ENCODE data around the gene HSPA5. TPM values are rescaled to one million over a fixed set of nuclear protein-coding genes. Genes with fewer than 3 reads are reported as not detected.

Gene HSPA5
- total RNA-seq, 1 experiment from 2014 or later = 37.2 TPM

DNA sequence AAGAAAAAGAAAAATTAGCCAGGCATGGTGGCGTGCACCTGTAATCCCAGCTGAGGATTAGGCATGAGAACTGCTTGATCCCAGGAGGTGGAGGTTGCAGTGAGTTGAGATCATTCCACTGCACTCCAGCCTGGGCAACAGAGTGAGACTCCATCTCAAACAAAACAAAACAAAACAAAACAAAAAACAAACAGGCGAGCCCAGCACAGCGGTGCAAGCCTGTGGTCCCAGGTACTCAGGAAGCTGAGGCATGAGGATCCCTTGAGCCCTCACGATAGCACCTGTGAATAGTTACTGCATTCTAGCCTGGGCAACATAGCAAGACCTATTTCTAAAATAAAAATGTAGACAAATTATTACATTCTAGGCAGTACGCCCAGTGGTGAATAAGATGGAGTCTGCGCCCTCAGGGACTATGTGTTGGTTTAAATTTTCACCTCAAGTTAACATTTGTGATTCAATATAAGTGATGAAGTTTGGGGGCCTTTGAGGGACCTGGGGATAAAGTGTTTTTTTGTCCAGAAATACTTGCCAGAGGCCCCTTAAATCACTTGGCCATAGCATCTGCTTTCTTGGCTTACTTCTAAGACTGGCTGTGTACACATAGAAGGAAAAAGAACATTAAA is 17.1 kb upstream of the HSPA5 start:
- Histone ChIP-seq H4K20me1 (ENCODE audit: insufficient read depth, low read depth, low read length) (peaks cover 12% of the 10 kb centered on the region; the same call in 1 of the 2 replicates), H3K4me3 (ENCODE audit: low read length) (no peak overlapping the region), H3K9ac (ENCODE audit: low read length) (no peak overlapping the region), H3K27ac (ENCODE audit: low read length) (no peak overlapping the region), H3K79me2 (ENCODE audit: low read length) (peaks cover 16% of the 10 kb centered on the region), H2AFZ (ENCODE audit: low read length) (no peak overlapping the region), H3K36me3 (ENCODE audit: insufficient read depth, low read length) (no peaks in the 10 kb centered on the region), H3K9me2 (replicated peaks; ENCODE audit: insufficient read depth, low read length) (no peaks in the 10 kb centered on the region), H3K9me3 (ENCODE audit: low read length) (no peaks in the 10 kb centered on the region), H3K4me2 (ENCODE audit: low read depth, low read length, poor library complexity, severe bottlenecking) (no peak overlapping the region), H3K4me1 (ENCODE audit: low read length) (peaks cover 27% of the 10 kb centered on the region), H3K27me3 (ENCODE audit: low read length) (no peaks in the 10 kb centered on the region)
- no peak for DNase-seq

- no peak overlapping the region for H3K4me2 ChIP-seq (ENCODE audit: low read depth, low read length, poor library complexity, severe bottlenecking)
- H3K4me3 ChIP-seq (ENCODE audit: low read length) = no peak overlapping the region
- no peak overlapping the region for H2AFZ ChIP-seq (ENCODE audit: low read length)
- H3K36me3 ChIP-seq (ENCODE audit: insufficient read depth, low read length) = no peaks in the 10 kb centered on the region
- no peaks in the 10 kb centered on the region for H3K9me2 ChIP-seq (replicated peaks; ENCODE audit: insufficient read depth, low read length)
- no peaks in the 10 kb centered on the region for H3K27me3 ChIP-seq (ENCODE audit: low read length)
- DNase-seq = peak; percentile 65
- no peak overlapping the region for H3K27ac ChIP-seq (ENCODE audit: low read length)
- H4K20me1 ChIP-seq (ENCODE audit: insufficient read depth, low read depth, low read length) = no peaks in the 10 kb centered on the region
- H3K79me2 ChIP-seq (ENCODE audit: low read length) = no peaks in the 10 kb centered on the region
- H3K9me3 ChIP-seq (ENCODE audit: low read length) = no peaks in the 10 kb centered on the region
- H3K9ac ChIP-seq (ENCODE audit: low read length) = no peak overlapping the region
- H3K4me1 ChIP-seq (ENCODE audit: low read length) = peaks cover 11% of the 10 kb centered on the region
These were observed 14.7 kb upstream of the HSPA5 start for GRCh38 chr9:125255781-125256391.

GRCh38 chr9:125254231-125254630 is 13.1 kb upstream of the HSPA5 start:
- H3K9me3 ChIP-seq (ENCODE audit: low read length) = no peaks in the 10 kb centered on the region
- no peak overlapping the region for H3K9ac ChIP-seq (ENCODE audit: low read length)
- no peak overlapping the region for H3K4me2 ChIP-seq (ENCODE audit: low read depth, low read length, poor library complexity, severe bottlenecking)
- no peaks in the 10 kb centered on the region for H3K27me3 ChIP-seq (ENCODE audit: low read length)
- H2AFZ ChIP-seq (ENCODE audit: low read length) = no peak overlapping the region
- no peak overlapping the region for H3K4me3 ChIP-seq (ENCODE audit: low read length)
- H3K4me1 ChIP-seq (ENCODE audit: low read length) = peaks cover 5% of the 10 kb centered on the region
- no peaks in the 10 kb centered on the region for H4K20me1 ChIP-seq (ENCODE audit: insufficient read depth, low read depth, low read length)
- H3K27ac ChIP-seq (ENCODE audit: low read length) = no peak overlapping the region
- no peaks in the 10 kb centered on the region for H3K9me2 ChIP-seq (replicated peaks; ENCODE audit: insufficient read depth, low read length)
- DNase-seq = no peak
- H3K79me2 ChIP-seq (ENCODE audit: low read length) = no peaks in the 10 kb centered on the region
- no peaks in the 10 kb centered on the region for H3K36me3 ChIP-seq (ENCODE audit: insufficient read depth, low read length)

DNA sequence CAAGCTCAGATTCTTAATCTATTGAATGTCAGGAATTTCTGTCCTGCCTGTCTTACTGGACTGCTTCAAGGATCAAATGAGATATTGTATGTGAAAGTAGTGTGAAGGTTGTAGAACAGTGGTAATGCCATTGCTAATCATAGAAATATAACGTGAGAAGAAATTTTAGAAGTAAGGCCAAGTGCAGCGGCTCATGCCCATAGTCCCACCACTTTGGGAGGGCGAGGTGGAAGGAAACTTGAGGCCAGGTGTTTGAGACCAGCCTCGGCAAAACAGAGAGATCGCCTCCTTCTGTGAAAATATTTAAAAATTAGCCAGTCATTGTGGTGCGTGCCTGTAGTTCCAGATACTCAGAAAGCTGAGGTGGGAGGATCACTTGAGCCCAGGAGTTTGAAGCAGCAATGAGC is 5.1 kb upstream of the HSPA5 start:
- H3K27me3 ChIP-seq (ENCODE audit: low read length) = no peaks in the 10 kb centered on the region
- no peak for DNase-seq
- H3K4me2 ChIP-seq (ENCODE audit: low read depth, low read length, poor library complexity, severe bottlenecking) = no peak overlapping the region
- peaks cover 7% of the 10 kb centered on the region; the same call in 1 of the 2 replicates for H3K79me2 ChIP-seq (ENCODE audit: low read length)
- no peak overlapping the region for H3K9ac ChIP-seq (ENCODE audit: low read length)
- no peak overlapping the region for H3K4me3 ChIP-seq (ENCODE audit: low read length)
- H3K9me3 ChIP-seq (ENCODE audit: low read length) = no peaks in the 10 kb centered on the region
- H3K36me3 ChIP-seq (ENCODE audit: insufficient read depth, low read length) = no peaks in the 10 kb centered on the region
- H2AFZ ChIP-seq (ENCODE audit: low read length) = no peak overlapping the region
- H3K4me1 ChIP-seq (ENCODE audit: low read length) = peaks cover 5% of the 10 kb centered on the region
- H3K27ac ChIP-seq (ENCODE audit: low read length) = no peak overlapping the region
- no peaks in the 10 kb centered on the region for H3K9me2 ChIP-seq (replicated peaks; ENCODE audit: insufficient read depth, low read length)
- H4K20me1 ChIP-seq (ENCODE audit: insufficient read depth, low read depth, low read length) = no peaks in the 10 kb centered on the region

- Histone ChIP-seq H3K27me3 (ENCODE audit: low read length) (no peaks in the 10 kb centered on the region), H3K9me3 (ENCODE audit: low read length) (no peaks in the 10 kb centered on the region), H3K27ac (ENCODE audit: low read length) (no peak overlapping the region), H3K36me3 (ENCODE audit: insufficient read depth, low read length) (peaks cover 18% of the 10 kb centered on the region), H3K9me2 (replicated peaks; ENCODE audit: insufficient read depth, low read length) (no peaks in the 10 kb centered on the region), H2AFZ (ENCODE audit: low read length) (no peak overlapping the region), H4K20me1 (ENCODE audit: insufficient read depth, low read depth, low read length) (peaks cover 19% of the 10 kb centered on the region; the same call in 1 of the 2 replicates), H3K9ac (ENCODE audit: low read length) (no peak overlapping the region), H3K79me2 (ENCODE audit: low read length) (peaks cover 28% of the 10 kb centered on the region), H3K4me1 (ENCODE audit: low read length) (peaks cover 20% of the 10 kb centered on the region), H3K4me2 (ENCODE audit: low read depth, low read length, poor library complexity, severe bottlenecking) (no peak overlapping the region), H3K4me3 (ENCODE audit: low read length) (no peak overlapping the region)
- no peak for DNase-seq
These were observed 2.7 kb upstream of the HSPA5 start for GRCh38 chr9:125243792-125244260.

- peak overlapping the region; percentile 38 for H3K27ac ChIP-seq (ENCODE audit: low read length)
- peak overlapping the region; percentile 74 for H3K4me2 ChIP-seq (ENCODE audit: low read depth, low read length, poor library complexity, severe bottlenecking)
- H3K9ac ChIP-seq (ENCODE audit: low read length) = peak overlapping the region; percentile 83
- no peaks in the 10 kb centered on the region for H3K9me2 ChIP-seq (replicated peaks; ENCODE audit: insufficient read depth, low read length)
- H3K9me3 ChIP-seq (ENCODE audit: low read length) = no peaks in the 10 kb centered on the region
- peaks cover 34% of the 10 kb centered on the region for H3K36me3 ChIP-seq (ENCODE audit: insufficient read depth, low read length)
- peaks cover 34% of the 10 kb centered on the region for H3K79me2 ChIP-seq (ENCODE audit: low read length)
- H4K20me1 ChIP-seq (ENCODE audit: insufficient read depth, low read depth, low read length) = peaks cover 27% of the 10 kb centered on the region
- H3K4me3 ChIP-seq (ENCODE audit: low read length) = peak overlapping the region; percentile 79
- peak; percentile 66 for DNase-seq
- H3K4me1 ChIP-seq (ENCODE audit: low read length) = peaks cover 29% of the 10 kb centered on the region
- no peaks in the 10 kb centered on the region for H3K27me3 ChIP-seq (ENCODE audit: low read length)
- H2AFZ ChIP-seq (ENCODE audit: low read length) = no peak overlapping the region
These were observed 958 bp upstream of the HSPA5 start for GRCh38 chr9:125241863-125242739.

DNA sequence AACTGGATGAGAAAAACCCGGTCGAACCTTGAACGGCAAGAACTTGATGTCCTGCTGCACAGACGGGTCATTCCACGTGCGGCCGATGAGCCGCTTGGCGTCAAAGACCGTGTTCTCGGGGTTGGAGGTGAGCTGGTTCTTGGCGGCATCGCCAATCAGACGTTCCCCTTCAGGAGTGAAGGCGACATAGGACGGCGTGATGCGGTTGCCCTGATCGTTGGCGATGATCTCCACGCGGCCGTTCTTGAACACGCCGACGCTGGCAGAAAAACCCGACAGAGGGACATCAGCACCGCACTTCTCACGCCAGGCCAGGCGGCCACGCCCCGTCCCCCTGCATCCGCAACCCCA is 519 bp downstream of the HSPA5 start:
- DNase-seq = peak; percentile 61
- Histone ChIP-seq H3K9ac (ENCODE audit: low read length) (peak overlapping the region; percentile 91), H2AFZ (ENCODE audit: low read length) (no peak overlapping the region), H3K9me2 (replicated peaks; ENCODE audit: insufficient read depth, low read length) (no peaks in the 10 kb centered on the region), H3K36me3 (ENCODE audit: insufficient read depth, low read length) (peaks cover 47% of the 10 kb centered on the region), H3K9me3 (ENCODE audit: low read length) (no peaks in the 10 kb centered on the region), H4K20me1 (ENCODE audit: insufficient read depth, low read depth, low read length) (peaks cover 35% of the 10 kb centered on the region), H3K4me2 (ENCODE audit: low read depth, low read length, poor library complexity, severe bottlenecking) (peak overlapping the region; percentile 96), H3K4me1 (ENCODE audit: low read length) (peaks cover 29% of the 10 kb centered on the region), H3K4me3 (ENCODE audit: low read length) (peak overlapping the region; percentile 95), H3K27ac (ENCODE audit: low read length) (peak overlapping the region; percentile 56), H3K79me2 (ENCODE audit: low read length) (peaks cover 34% of the 10 kb centered on the region), H3K27me3 (ENCODE audit: low read length) (no peaks in the 10 kb centered on the region)
